Muscle layer of colon (tissue), 2 donors: ENCODE results near the gene SLC6A9.

Source experiments
- H3K27ac ChIP-seq: one replicate; pipeline ENCODE4 v1.7.0; 2013; ENCODE audit warnings: low read depth, mild to moderate bottlenecking, low read length, moderate library complexity
- H3K27me3 ChIP-seq, 2 donors: one replicate each; pipeline ENCODE4 v1.7.0; 2013; ENCODE audit warnings: low read length in 2 of 2, mild to moderate bottlenecking in 2 of 2; ENCODE audit not compliant: insufficient read depth in 2 of 2, control insufficient read depth in 1 of 2
- H3K36me3 ChIP-seq: one replicate; pipeline ENCODE4 v1.7.0; 2013; ENCODE audit warnings: mild to moderate bottlenecking, low read length; ENCODE audit not compliant: insufficient read depth
- H3K4me1 ChIP-seq: one replicate; pipeline ENCODE4 v1.7.0; 2013; ENCODE audit warnings: mild to moderate bottlenecking, low read length; ENCODE audit not compliant: insufficient read depth
- H3K4me3 ChIP-seq, 2 donors: one replicate each; pipeline ENCODE4 v1.7.0; 2013; ENCODE audit warnings: low read length in 2 of 2, low read depth in 1 of 2, mild to moderate bottlenecking in 1 of 2, moderate library complexity in 1 of 2
- H3K9ac ChIP-seq: one replicate; pipeline ENCODE4 v1.7.0; 2013; ENCODE audit warnings: low read length
- H3K9me3 ChIP-seq: one replicate; pipeline ENCODE4 v1.7.0; 2013; ENCODE audit warnings: mild to moderate bottlenecking, low read length
- donor health status: abdominal sarcoma.
- donor health status: Adenocarcinoma of cecum.

Gene SLC6A9

DNA sequence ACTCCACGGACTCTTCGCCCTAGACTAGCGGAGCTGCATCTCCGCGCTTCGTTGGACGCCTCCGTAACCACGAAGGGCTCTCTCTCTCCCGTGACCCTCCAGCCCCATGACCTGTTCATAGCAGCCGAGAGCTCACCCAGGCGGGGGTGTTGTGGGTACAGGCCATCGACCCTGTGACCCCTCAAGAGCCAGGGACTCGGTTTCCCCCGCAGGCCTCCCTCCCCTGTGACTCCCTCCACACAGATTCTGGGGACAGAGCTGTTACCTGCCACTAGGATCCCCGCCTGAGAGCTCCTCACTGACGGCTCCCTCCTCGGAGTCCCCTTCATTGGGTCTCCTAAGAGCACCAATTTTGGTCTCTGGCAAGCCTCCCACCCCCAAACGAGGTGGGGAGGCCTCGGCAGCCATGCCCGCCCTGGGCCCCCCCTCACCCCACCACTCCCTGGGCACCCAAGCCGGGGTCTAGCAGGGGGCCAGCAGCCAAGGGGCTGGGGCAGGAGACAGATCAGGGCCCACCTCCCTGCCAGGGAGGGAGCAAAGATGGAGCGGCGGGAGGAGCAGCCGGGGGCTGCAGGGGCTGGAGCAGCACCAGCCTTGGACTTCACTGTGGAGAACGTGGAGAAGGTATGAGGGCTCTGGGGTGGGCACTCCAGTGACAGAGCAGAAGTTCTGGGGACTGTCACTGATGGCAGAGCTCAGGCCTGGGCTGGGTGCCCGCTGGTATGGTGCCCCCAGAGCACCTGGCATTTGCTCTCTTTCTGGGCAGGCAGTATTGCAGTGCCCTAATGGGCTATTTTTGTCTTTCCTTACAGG, 84.0 kb downstream of the SLC6A9 start:
- peaks cover 23% of the 10 kb centered on the region for H3K4me1 ChIP-seq
- H3K36me3 ChIP-seq, result peaks cover 7% of the 10 kb centered on the region

More for the DNA sequence above, 84.0 kb downstream of the SLC6A9 start:
- peak overlapping the region; percentile 95 for H3K27ac ChIP-seq
- H3K9ac ChIP-seq, result peak overlapping the region; percentile 72
- no peaks in the 10 kb centered on the region for H3K27me3 ChIP-seq
- no peaks in the 10 kb centered on the region for H3K9me3 ChIP-seq
- H3K4me3 ChIP-seq, result peak overlapping the region; percentile 93 to 95
